GM10248 (cell line): ENCODE measurements around the gene MROH2A.
A peak's percentile ranks its signal among the peaks of the same experiment; 100 is the strongest.
"Not testable (repeated sequence)": the region's sequence is repeated elsewhere in the genome, so short reads cannot be mapped to it uniquely, and the experiment has no call there.

ENCODE experiments used
- CTCF ChIA-PET: fragments of 300-600 bp; sonication (Branson Sonifier 250); formaldehyde crosslinking; extraction: SDS; loops from one replicate; lab custom pipeline; 2021; ENCODE audit warnings: antibody characterized with exemption; lab: Yijun Ruan, JAX
- POLR2A ChIA-PET: fragments of 350-650 bp; sonication (Branson Sonifier 250); formaldehyde crosslinking; extraction: SDS; loops from one replicate; lab custom pipeline; 2020; ENCODE audit warnings: antibody characterized with exemption; lab: Yijun Ruan, JAX
- DNase-seq: peaks from one replicate; pipeline ENCODE4 v3.0.0; 2012; ENCODE audit errors: extremely low spot score
- CTCF ChIP-seq: IDR thresholded peaks from 2 replicates; pipeline ENCODE4 v1.5.1; 2012; ENCODE audit warnings: mild to moderate bottlenecking, low read depth; ENCODE audit errors: extremely low read depth, missing control alignments, control extremely low read depth

Gene MROH2A

GRCh38 chr2:233858331-233858730, 80.2 kb downstream of the MROH2A start:
- DNase-seq: no peak
- POLR2A ChIA-PET: no interaction called here
- CTCF ChIA-PET: interaction anchor here (0.7 to 2.5 kb wide), 13 partner anchors 9 to 643 kb away, joined by 3 to 19 read pairs (median 4); partner anchors contain the start of genes MSL3B and TRPM8
- TF ChIP-seq CTCF: no peak

GRCh38 chr2:233862261-233862768, 84.2 kb downstream of the MROH2A start:
- POLR2A ChIA-PET: no interaction called here
- CTCF ChIA-PET: no interaction called here
- TF ChIP-seq CTCF: no peak
- no peak for DNase-seq

- POLR2A ChIA-PET: no interaction called here
- DNase-seq: no peak
- CTCF ChIA-PET: interaction anchor here (0.8 to 1.4 kb wide), 2 partner anchors 9 to 13 kb away, joined by 3 read pairs; no protein-coding TSS in a partner anchor
- no peak for TF ChIP-seq CTCF
These were observed 87.7 kb downstream of the MROH2A start for GRCh38 chr2:233865838-233866237.

- CTCF ChIA-PET: interaction anchor here (1.4 kb wide), 1 partner anchor 14 kb away, joined by 3 read pairs; no protein-coding TSS in a partner anchor
- DNase-seq: no peak
- no peak for TF ChIP-seq CTCF
- POLR2A ChIA-PET: no interaction called here
These were observed 88.3 kb downstream of the MROH2A start for GRCh38 chr2:233866479-233866878.

GRCh38 chr2:233867993-233868532, 89.9 kb downstream of the MROH2A start, which contains the start of gene MSL3B:
MSL3B (minus strand) TSS chr2:233868386.
- DNase-seq: peak; percentile 89

GRCh38 chr2:233871432-233871831, 93.3 kb downstream of the MROH2A start:
- ChIA-PET POLR2A (no interaction called here), CTCF (interaction anchor here (2.0 kb wide), 1 partner anchor 14 kb away, joined by 6 read pairs; no protein-coding TSS in a partner anchor)
- DNase-seq: no peak
- TF ChIP-seq CTCF: no peak

More at GRCh38 chr2:233867993-233868532, 89.9 kb downstream of the MROH2A start, which contains the start of gene MSL3B:
- ChIA-PET CTCF (interaction anchor here (1.7 kb wide), 1 partner anchor 10 kb away, joined by 10 read pairs; no protein-coding TSS in a partner anchor), POLR2A (no interaction called here)
- TF ChIP-seq CTCF: no peak

- POLR2A ChIA-PET, DNase-seq: not testable (repeated sequence)
- CTCF ChIA-PET: interaction anchor here (2.0 kb wide), 1 partner anchor 15 kb away, joined by 6 read pairs; no protein-coding TSS in a partner anchor
These were observed 94.0 kb downstream of the MROH2A start for GRCh38 chr2:233872125-233872524.
